CD14-positive monocyte (primary cell): ENCODE results near the gene ARHGEF40. TPM values are rescaled to one million over a fixed set of nuclear protein-coding genes. Genes with fewer than 3 reads are reported as not detected.

Experiments used
- DNase-seq, 3 donors: peaks; one replicate each; pipeline ENCODE4 v3.0.0-alpha.2; 2011 to 2022
- H2AFZ ChIP-seq: 2 replicates; pipeline ENCODE4 v1.6.0; 2012; ENCODE audit warnings: mild to moderate bottlenecking, low read depth, low read length, inconsistent platforms; ENCODE audit not compliant: insufficient read depth, poor library complexity, severe bottlenecking
- H3K27ac ChIP-seq, 2 donors: 1 replicate in 1 of 2; 2 replicates in 1 of 2; pipeline ENCODE4 v1.5.1; 2012 to 2013; ENCODE audit warnings: low read length in 2 of 2, control low read depth in 1 of 2, inconsistent platforms in 1 of 2, low read depth in 1 of 2, mild to moderate bottlenecking in 1 of 2
- H3K27me3 ChIP-seq, 2 donors: one replicate each; pipeline versions ENCODE4 v1.6.0 to v1.6.1; 2011 to 2013; ENCODE audit warnings: low read length in 2 of 2; ENCODE audit not compliant: control insufficient read depth in 2 of 2, insufficient read depth in 2 of 2
- H3K36me3 ChIP-seq, 2 donors: replicated peaks in 1 of 2; 1 replicate in 1 of 2; 2 replicates in 1 of 2; pipeline versions ENCODE4 v1.5.1 to v1.6.1; 2012 to 2013; ENCODE audit warnings: low read length in 2 of 2, control low read depth in 1 of 2, inconsistent platforms in 1 of 2, mild to moderate bottlenecking in 1 of 2; ENCODE audit not compliant: insufficient read depth in 2 of 2, control insufficient read depth in 1 of 2
- H3K4me1 ChIP-seq, 2 donors: 1 replicate in 1 of 2; 2 replicates in 1 of 2; pipeline versions ENCODE4 v1.5.1 to v1.6.1; 2012 to 2013; ENCODE audit warnings: low read length in 2 of 2, control low read depth in 1 of 2, inconsistent platforms in 1 of 2, mild to moderate bottlenecking in 1 of 2, moderate library complexity in 1 of 2; ENCODE audit not compliant: insufficient read depth in 2 of 2, control insufficient read depth in 1 of 2
- H3K4me2 ChIP-seq: replicated peaks from 2 replicates; pipeline ENCODE3; 2012; ENCODE audit warnings: low read length, moderate library complexity, mild to moderate bottlenecking; ENCODE audit not compliant: poor library complexity, severe bottlenecking; ENCODE audit errors: extremely low read depth
- H3K4me3 ChIP-seq, 3 experiments: fragments of 200-600 bp in 1 of 3; sonication (generic) in 1 of 3; replicated peaks in 1 of 3; 1 replicate in 2 of 3; 2 replicates in 1 of 3; pipeline ENCODE4 v1.5.1; 2011 to 2013; ENCODE audit warnings: low read length in 3 of 3, mild to moderate bottlenecking in 3 of 3, control low read depth in 2 of 3, low read depth in 2 of 3, inconsistent platforms in 1 of 3, moderate library complexity in 1 of 3
- H3K79me2 ChIP-seq: 2 replicates; pipeline ENCODE4 v1.6.0; 2012; ENCODE audit warnings: mild to moderate bottlenecking, control low read depth, inconsistent platforms, low read length, moderate library complexity; ENCODE audit not compliant: insufficient read depth
- H3K9ac ChIP-seq: 2 replicates; pipeline ENCODE4 v1.6.0; 2017; ENCODE audit warnings: low read length, mild to moderate bottlenecking; ENCODE audit not compliant: insufficient read depth, poor library complexity, severe bottlenecking
- H3K9me3 ChIP-seq, 2 donors: replicated peaks in 1 of 2; 1 replicate in 1 of 2; 2 replicates in 1 of 2; pipeline versions ENCODE4 v1.5.1 to v1.6.1; 2012 to 2013; ENCODE audit warnings: low read length in 2 of 2, control low read depth in 1 of 2; ENCODE audit not compliant: control insufficient read depth in 1 of 2, insufficient read depth in 1 of 2
- H4K20me1 ChIP-seq: 2 replicates; pipeline ENCODE4 v1.6.0; 2012; ENCODE audit warnings: mild to moderate bottlenecking, low read length, control low read depth, moderate library complexity; ENCODE audit not compliant: insufficient read depth
- H3K27ac Mint-ChIP-seq, 7 donors: one replicate each; pipeline ENCODE4 v1.8.0; 2020; ENCODE audit warnings: mild to moderate bottlenecking in 7 of 7, mixed read lengths in 7 of 7, moderate library complexity in 6 of 7, inconsistent platforms in 2 of 7
- H3K27me3 Mint-ChIP-seq, 3 donors: one replicate each; pipeline ENCODE4 v1.8.0; 2021 to 2022; ENCODE audit warnings: low read depth in 3 of 3, mild to moderate bottlenecking in 3 of 3, mixed read lengths in 3 of 3, moderate library complexity in 3 of 3, inconsistent platforms in 1 of 3
- H3K36me3 Mint-ChIP-seq, 2 donors: one replicate each; pipeline ENCODE4 v1.8.0; 2020; ENCODE audit warnings: mixed read lengths in 2 of 2, inconsistent platforms in 1 of 2, mild to moderate bottlenecking in 1 of 2
- H3K4me1 Mint-ChIP-seq: one replicate; pipeline ENCODE4 v1.8.0; 2020; ENCODE audit warnings: mild to moderate bottlenecking, mixed read lengths
- H3K4me3 Mint-ChIP-seq, 2 donors: one replicate each; pipeline ENCODE4 v1.8.0; 2020; ENCODE audit warnings: mild to moderate bottlenecking in 2 of 2, mixed read lengths in 2 of 2, moderate library complexity in 1 of 2
- H3K9me3 Mint-ChIP-seq, 7 donors: one replicate each; pipeline ENCODE4 v1.8.0; 2020 to 2022; ENCODE audit warnings: mixed read lengths in 7 of 7, mild to moderate bottlenecking in 6 of 7, moderate library complexity in 6 of 7, inconsistent platforms in 2 of 7
- WGBS: methylation state at CpG from one replicate; pipeline ENCODE4 v1.1.5; 2013; ENCODE audit warnings: missing lambda C conversion rate; ENCODE audit not compliant: insufficient coverage; 5-methylcytosine and 5-hydroxymethylcytosine counted together
- intact Hi-C, 2 donors: fragments of 100-400 bp; cut with micrococcal nuclease; formaldehyde crosslinking; loops; one replicate each; pipeline versions ENCODE4 v1.15.0 to v1.15.1; 2023
- polyA plus RNA-seq, 3 donors: library from polyadenylated mRNA; depleted of rRNA in 1 of 3; unstranded in 2 of 3; stranded (reverse) in 1 of 3; fragments of 300-500 nt in 2 of 3; fragments of >200 nt in 1 of 3; fragmentation: Illumina TruSeq in 2 of 3; gene quantifications; 1 replicate in 2 of 3; 2 replicates in 1 of 3; pipeline ENCODE4 v1.2.3, GENCODE V29; 2012 to 2021
- TF ChIP-seq, protein P1 (sequence below): fragments of 200-600 bp; IDR thresholded peaks from one replicate; pipeline ENCODE4 v1.8.0; 2022; ENCODE audit warnings: antibody characterized with exemption, mild to moderate bottlenecking

The ARHGEF40 gene
- polyA plus RNA-seq, 3 donors = 12.1 to 114 (median 15.3) TPM

DNA sequence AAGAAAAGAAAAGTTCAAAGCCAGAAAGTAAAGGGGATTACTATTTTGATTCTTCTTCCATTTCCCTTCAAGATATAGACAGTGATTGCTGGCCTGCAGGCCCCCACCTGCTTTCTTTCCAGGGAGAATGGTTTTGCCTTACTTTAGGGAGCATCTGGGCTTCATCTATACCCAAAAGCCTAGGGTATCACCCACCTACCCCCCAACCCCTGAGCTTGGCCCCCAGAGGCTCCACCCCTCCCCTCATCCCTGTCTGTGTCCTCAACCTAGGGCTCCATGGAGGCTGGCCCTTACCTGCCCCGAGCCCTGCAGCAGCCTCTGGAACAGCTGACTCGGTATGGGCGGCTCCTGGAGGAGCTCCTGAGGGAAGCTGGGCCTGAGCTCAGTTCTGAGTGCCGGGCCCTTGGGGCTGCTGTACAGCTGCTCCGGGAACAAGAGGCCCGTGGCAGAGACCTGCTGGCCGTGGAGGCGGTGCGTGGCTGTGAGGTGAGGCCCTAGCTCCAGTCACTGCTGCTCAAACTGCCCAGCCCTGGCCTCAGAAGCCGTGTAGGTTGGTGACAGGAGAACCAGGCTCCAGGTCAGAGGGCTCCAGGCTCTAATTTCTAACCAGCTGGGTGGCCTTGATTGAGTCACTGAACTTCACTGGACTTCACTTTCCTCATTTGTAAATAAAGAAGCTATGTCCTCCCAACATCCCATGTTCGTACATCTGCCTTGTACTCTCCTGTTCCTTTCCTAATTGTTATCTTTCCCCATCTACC, 13.6 kb downstream of the ARHGEF40 start:
- H3K4me1 ChIP-seq = peaks cover 42 to 48% of the 10 kb centered on the region in 2 donors
- no peak overlapping the region for H3K4me2 ChIP-seq
- H3K9me3 Mint-ChIP-seq = peaks cover 0 to 3% (median 0%) of the 10 kb centered on the region in 7 donors
- H3K9ac ChIP-seq = no peak overlapping the region
- H3K36me3 ChIP-seq = peaks cover 65 to 90% of the 10 kb centered on the region in 2 donors
- H4K20me1 ChIP-seq = peaks cover 6% of the 10 kb centered on the region
- peaks cover 42% of the 10 kb centered on the region for H3K4me1 Mint-ChIP-seq
- no peak overlapping the region for H2AFZ ChIP-seq
- H3K4me3 Mint-ChIP-seq = no peak overlapping the region
- peaks cover 5% of the 10 kb centered on the region for H3K79me2 ChIP-seq
- H3K36me3 Mint-ChIP-seq = peaks cover 64 to 92% of the 10 kb centered on the region in 2 donors
- H3K27me3 Mint-ChIP-seq = peaks cover 1 to 4% (median 3%) of the 10 kb centered on the region in 3 donors
- H3K27ac Mint-ChIP-seq = peak overlapping the region; percentile 94 to 99 (median 98)
- 91% methylated on average over 11 of the region's 11 CpGs for WGBS
- TF ChIP-seq, protein P1, sequence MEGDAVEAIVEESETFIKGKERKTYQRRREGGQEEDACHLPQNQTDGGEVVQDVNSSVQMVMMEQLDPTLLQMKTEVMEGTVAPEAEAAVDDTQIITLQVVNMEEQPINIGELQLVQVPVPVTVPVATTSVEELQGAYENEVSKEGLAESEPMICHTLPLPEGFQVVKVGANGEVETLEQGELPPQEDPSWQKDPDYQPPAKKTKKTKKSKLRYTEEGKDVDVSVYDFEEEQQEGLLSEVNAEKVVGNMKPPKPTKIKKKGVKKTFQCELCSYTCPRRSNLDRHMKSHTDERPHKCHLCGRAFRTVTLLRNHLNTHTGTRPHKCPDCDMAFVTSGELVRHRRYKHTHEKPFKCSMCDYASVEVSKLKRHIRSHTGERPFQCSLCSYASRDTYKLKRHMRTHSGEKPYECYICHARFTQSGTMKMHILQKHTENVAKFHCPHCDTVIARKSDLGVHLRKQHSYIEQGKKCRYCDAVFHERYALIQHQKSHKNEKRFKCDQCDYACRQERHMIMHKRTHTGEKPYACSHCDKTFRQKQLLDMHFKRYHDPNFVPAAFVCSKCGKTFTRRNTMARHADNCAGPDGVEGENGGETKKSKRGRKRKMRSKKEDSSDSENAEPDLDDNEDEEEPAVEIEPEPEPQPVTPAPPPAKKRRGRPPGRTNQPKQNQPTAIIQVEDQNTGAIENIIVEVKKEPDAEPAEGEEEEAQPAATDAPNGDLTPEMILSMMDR = no peak
- no peak overlapping the region for H3K4me3 ChIP-seq
- no peaks in the 10 kb centered on the region for H3K9me3 ChIP-seq
- no peak for DNase-seq
- intact Hi-C loops = no loop called here
- H3K27me3 ChIP-seq = no peaks in the 10 kb centered on the region
- peak overlapping the region; percentile 54 to 94 for H3K27ac ChIP-seq

DNA sequence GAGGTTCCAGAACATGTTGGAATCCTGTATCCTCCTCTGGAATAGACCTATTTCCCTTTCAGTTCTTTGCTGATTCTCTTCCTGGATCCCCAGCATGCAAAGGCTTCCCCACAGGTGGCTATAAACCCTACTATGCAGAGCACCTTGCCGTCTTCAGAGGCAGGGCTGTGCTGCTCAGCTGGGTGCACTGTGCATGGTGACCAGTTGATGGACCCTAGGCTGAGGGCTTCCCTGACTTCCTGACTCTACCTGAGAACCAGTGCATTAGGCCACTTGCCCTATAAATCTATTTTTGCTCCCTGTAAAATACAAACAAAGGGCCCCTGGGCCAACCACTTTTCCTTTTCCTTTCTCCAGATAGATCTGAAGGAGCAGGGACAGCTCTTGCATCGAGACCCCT, 14.3 kb downstream of the ARHGEF40 start:
- intact Hi-C loops = no loop called here
- peaks cover 65 to 89% of the 10 kb centered on the region in 2 donors for H3K36me3 ChIP-seq

More for the DNA sequence above, 14.3 kb downstream of the ARHGEF40 start:
- no peaks in the 10 kb centered on the region for H3K27me3 ChIP-seq
- Mint-ChIP-seq H3K36me3 (peaks cover 63 to 92% of the 10 kb centered on the region in 2 donors), H3K9me3 (peaks cover 0 to 3% (median 0%) of the 10 kb centered on the region in 7 donors), H3K27ac (peak overlapping the region; percentile 94 to 99 (median 98)), H3K27me3 (peaks cover 1 to 4% (median 3%) of the 10 kb centered on the region in 3 donors), H3K4me1 (peaks cover 44% of the 10 kb centered on the region), H3K4me3 (no peak overlapping the region)
- H3K9me3 ChIP-seq = no peaks in the 10 kb centered on the region
- H3K4me1 ChIP-seq = peaks cover 42 to 48% of the 10 kb centered on the region in 2 donors
- H3K79me2 ChIP-seq = peaks cover 5% of the 10 kb centered on the region
- 93% methylated on average over 2 of the region's 2 CpGs for WGBS
- H3K9ac ChIP-seq = peak overlapping the region; percentile 28
- peaks cover 6% of the 10 kb centered on the region for H4K20me1 ChIP-seq
- no peak overlapping the region for H2AFZ ChIP-seq
- peak overlapping the region; percentile 87 to 94 for H3K27ac ChIP-seq
- no peak for DNase-seq
- H3K4me2 ChIP-seq = no peak overlapping the region
- H3K4me3 ChIP-seq = no peak overlapping the region
- TF ChIP-seq, protein P1 = no peak
